RWPE1 (cell line): ENCODE data around the gene CALML5.
A peak's percentile ranks its signal among the peaks of the same experiment; 100 is the strongest.

Experiments used
- CTCF ChIA-PET: fragments of 350-600 bp; sonication (Branson Sonifier 250); formaldehyde crosslinking; extraction: SDS; loops from one replicate; lab custom pipeline; 2021; lab: Yijun Ruan, JAX
- POLR2A ChIA-PET: fragments of 400-600 bp; formaldehyde crosslinking; extraction: SDS; loops from one replicate; lab custom pipeline; 2020; ENCODE audit warnings: antibody characterized with exemption; ENCODE audit not compliant: low non-redundant PET; lab: Yijun Ruan, JAX
- DNase-seq: peaks from one replicate; pipeline ENCODE4 v3.0.0; 2012; ENCODE audit warnings: low spot score
- H3K27ac ChIP-seq: fragments of 450-650 bp; 2 replicates; pipeline ENCODE4 v1.5.1; 2017
- TF ChIP-seq, protein P1 (sequence below): fragments of 450-650 bp; conservative IDR thresholded peaks from 2 replicates; pipeline ENCODE4 v1.5.1; 2017; ENCODE audit warnings: low read depth, mild to moderate bottlenecking

Gene CALML5

DNA sequence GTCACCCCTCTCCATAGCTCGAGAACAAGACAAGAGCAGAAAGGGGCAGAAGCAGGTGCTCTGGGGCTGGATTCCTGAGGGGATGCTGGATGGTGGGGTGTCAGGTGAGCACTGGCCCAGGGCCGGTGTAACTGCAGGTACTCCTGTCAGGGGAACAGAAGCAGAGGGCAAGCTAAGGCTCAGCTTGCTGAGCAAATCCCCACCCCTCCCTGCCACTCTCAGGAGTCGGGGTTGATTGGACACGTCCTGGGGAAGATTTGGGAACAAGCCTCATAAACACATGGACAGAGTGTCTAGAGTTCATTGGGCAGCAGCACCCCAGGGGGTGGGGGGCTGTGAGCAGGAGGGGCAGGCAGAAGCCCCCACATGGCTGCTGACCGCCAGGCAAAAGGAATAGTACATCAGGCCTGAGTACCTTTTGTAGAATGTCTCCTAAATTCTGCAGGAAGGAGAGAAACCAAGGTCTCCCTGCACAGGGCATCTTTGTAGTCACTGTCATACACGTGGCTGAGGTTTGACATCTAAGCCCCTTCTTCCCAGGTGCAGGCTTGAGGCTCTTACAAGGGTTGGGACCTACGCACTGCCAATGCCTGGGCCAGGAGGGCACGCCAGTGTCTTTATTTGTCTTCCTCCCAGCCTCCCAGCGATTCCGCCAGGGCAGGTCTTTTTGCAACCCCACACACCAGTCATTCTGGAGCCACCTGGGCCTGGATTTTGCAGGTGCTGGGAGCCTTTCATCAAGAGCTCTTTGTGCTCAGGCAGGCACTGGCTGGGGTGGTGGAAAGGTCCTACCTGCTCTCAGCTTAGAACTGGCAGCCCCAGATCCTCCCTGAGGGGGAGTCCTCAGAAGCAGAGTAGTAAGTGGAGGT, 28.2 kb upstream of the CALML5 start:
- peak overlapping the region; percentile 38 for H3K27ac ChIP-seq
- TF ChIP-seq, protein P1, sequence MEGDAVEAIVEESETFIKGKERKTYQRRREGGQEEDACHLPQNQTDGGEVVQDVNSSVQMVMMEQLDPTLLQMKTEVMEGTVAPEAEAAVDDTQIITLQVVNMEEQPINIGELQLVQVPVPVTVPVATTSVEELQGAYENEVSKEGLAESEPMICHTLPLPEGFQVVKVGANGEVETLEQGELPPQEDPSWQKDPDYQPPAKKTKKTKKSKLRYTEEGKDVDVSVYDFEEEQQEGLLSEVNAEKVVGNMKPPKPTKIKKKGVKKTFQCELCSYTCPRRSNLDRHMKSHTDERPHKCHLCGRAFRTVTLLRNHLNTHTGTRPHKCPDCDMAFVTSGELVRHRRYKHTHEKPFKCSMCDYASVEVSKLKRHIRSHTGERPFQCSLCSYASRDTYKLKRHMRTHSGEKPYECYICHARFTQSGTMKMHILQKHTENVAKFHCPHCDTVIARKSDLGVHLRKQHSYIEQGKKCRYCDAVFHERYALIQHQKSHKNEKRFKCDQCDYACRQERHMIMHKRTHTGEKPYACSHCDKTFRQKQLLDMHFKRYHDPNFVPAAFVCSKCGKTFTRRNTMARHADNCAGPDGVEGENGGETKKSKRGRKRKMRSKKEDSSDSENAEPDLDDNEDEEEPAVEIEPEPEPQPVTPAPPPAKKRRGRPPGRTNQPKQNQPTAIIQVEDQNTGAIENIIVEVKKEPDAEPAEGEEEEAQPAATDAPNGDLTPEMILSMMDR: no peak
- DNase-seq: no peak
- POLR2A ChIA-PET: interaction anchor here (0.5 to 0.7 kb wide), 3 partner anchors 19 to 82 kb away, joined by 3 read pairs; no protein-coding TSS in a partner anchor
- CTCF ChIA-PET: no interaction called here

DNA sequence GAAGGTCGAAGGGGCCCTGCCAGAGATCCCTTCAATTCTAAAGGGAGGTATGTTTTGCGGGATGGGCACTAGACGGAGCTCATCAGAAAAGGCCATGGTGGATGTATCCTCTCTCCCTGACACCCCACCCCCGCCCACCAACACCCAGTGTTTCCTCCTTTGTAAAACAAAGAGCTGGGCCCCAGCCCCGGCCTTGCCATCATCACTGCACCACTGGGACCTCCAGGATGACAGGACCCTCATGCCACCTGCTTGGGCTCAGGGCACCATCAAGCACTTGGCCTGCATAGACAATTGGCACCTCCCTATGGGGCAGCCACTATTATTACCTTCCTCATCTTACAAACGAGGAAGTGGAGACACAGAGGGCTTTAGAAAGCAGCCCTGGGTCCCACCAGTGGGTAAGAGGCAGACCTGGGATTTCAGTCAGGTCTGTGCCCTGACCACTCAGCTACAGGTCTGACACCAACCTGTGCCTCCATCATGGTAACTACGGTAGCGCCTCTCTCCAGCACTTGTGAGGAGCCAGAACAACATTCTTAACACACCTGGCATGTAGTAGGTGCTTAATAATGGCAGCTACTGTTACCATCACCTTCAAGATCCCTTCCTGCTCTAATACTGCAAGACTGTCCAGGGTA, 27.4 kb upstream of the CALML5 start:
- CTCF ChIA-PET: no interaction called here
- no peak for DNase-seq
- POLR2A ChIA-PET: no interaction called here
- peak overlapping the region; percentile 84 for H3K27ac ChIP-seq
- TF ChIP-seq, protein P1: no peak

DNA sequence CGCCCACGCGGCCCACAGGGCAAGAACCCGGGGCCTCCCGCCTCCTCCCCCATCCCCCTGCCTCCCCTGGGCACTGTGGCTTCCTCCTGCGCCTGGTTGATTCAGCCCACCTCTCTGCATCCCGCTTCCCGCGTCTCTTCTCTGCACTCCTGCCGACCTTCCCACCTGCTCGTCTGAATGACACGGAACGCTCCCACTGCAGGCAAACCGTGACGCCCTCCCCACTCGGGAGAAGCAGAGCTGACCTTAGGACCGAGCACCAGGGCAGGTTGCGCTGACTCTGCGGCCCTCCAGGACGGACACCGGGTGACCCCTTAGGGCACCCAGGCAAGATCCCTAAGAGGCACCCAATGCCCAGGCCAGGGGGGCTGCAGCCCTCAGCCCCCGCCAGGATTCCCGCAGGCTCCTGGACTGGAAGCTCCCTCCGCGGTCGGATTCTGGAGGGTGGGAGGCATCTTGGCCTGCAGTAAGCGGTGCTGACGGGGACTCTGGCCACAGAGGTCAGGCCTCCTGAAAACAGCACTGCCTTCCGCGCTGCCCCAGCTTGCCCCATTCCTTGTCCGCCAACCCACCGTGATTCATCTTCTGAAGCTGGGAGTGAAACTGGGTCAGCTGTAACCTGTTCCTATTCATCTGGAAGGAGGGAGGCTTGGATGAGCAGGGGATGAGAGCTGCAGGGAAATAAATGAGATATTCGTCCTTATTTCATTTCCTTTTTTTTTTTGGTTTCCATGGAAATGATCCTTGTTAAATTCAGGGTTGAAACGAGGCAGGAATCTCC, 26.4 kb upstream of the CALML5 start:
- H3K27ac ChIP-seq: peak overlapping the region; percentile 84
- CTCF ChIA-PET: interaction anchor here (2.1 kb wide), 1 partner anchor 97 kb away, joined by 8 read pairs; no protein-coding TSS in a partner anchor
- peak; percentile 82 for DNase-seq
- TF ChIP-seq, protein P1: no peak
- POLR2A ChIA-PET: interaction anchor here (0.6 to 2.2 kb wide), 4 partner anchors 21 to 97 kb away, joined by 4 to 8 read pairs (median 4); no protein-coding TSS in a partner anchor

DNA sequence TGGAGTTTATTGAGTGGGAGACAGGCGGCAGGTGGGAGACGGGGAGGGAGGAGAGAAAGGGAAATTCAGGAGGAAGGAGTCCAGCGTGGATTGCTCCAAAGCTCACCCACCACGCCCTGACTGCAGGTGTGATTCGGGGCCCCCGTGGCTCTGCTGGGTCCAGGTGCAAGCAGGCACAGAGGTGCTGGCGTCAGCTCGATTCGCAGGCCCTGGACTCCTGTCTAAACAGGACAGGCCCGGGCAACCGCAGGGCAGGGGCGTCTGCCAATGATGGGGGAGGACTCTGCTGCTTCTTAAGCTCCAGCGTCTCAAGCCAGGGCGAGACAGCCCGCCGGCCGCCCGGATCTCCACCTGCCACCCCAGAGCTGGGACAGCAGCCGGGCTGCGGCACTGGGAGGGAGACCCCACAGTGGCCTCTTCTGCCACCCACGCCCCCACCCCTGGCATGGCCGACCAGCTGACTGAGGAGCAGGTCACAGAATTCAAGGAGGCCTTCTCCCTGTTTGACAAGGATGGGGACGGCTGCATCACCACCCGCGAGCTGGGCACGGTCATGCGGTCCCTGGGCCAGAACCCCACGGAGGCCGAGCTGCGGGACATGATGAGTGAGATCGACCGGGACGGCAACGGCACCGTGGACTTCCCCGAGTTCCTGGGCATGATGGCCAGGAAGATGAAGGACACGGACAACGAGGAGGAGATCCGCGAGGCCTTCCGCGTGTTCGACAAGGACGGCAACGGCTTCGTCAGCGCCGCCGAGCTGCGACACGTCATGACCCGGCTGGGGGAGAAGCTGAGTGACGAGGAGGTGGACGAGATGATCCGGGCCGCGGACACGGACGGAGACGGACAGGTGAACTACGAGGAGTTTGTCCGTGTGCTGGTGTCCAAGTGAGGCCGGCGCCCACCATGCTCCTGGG, 25.5 kb upstream of the CALML5 start, which contains the start of gene CALML3:
Gene CALML3 (plus strand): TSS at position 321 of the 920 bp plus-strand sequence. CDS start 125 bp downstream, at position 446.
- TF ChIP-seq, protein P1: no peak
- DNase-seq: peak; percentile 64

DNA sequence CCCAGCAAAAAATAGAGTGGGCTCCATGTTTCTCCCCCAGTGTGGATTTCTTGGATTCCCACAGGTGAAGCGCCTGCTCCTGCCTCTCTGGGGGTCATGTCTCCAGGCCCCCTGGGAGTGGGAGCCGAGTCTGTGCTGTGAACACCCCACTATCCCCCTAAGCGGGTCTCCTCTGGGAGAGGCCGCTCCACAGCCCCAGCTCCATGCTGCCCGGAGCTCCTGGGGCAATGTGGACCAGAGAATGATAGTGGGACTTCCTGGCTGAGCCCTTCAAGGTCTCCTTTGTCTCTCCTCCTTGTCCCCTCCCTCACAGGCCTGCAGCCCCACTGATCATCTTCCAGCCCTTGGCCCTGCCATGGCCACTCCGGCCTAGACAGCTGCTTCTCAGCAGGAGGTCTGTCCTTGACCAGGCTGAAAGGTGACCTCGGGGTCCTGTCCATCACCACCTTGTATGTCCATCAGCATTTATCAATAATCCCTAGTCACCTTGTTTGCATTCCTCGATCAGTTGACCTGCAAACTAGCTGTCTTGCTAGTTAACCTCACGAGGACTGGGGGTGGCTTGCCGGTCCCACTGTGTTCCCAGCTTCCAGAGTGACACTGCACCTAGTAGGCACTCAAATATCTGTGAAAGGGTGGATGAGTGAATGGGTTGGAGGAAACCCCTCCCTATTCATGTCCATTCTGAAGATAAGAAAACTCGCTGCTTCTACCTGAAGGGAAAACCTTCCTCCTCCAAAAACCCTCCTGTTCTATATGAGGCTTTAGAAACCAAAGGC, 24.6 kb upstream of the CALML5 start:
- ChIA-PET POLR2A (interaction anchor here (2.2 kb wide), 1 partner anchor 23 kb away, joined by 8 read pairs; no protein-coding TSS in a partner anchor), CTCF (interaction anchor here (2.1 kb wide), 1 partner anchor 99 kb away, joined by 8 read pairs; no protein-coding TSS in a partner anchor)
- DNase-seq: no peak
- TF ChIP-seq, protein P1: no peak
- peak overlapping the region; percentile 84 for H3K27ac ChIP-seq

More for the DNA sequence above, 25.5 kb upstream of the CALML5 start, which contains the start of gene CALML3:
- ChIA-PET CTCF (interaction anchor here (0.5 to 2.1 kb wide), 2 partner anchors 36 to 98 kb away, joined by 3 to 8 read pairs; no protein-coding TSS in a partner anchor), POLR2A (interaction anchor here (1.2 to 2.2 kb wide), 2 partner anchors 22 to 36 kb away, joined by 4 to 8 read pairs; no protein-coding TSS in a partner anchor)
- peak within 1 kb of the TSS; percentile 84 for H3K27ac ChIP-seq
